Measurements from ENCODE around the gene GNG5.
"Not testable (repeated sequence)": the region's sequence is repeated elsewhere in the genome, so short reads cannot be mapped to it uniquely, and the experiment has no call there.

Gene GNG5

DNA sequence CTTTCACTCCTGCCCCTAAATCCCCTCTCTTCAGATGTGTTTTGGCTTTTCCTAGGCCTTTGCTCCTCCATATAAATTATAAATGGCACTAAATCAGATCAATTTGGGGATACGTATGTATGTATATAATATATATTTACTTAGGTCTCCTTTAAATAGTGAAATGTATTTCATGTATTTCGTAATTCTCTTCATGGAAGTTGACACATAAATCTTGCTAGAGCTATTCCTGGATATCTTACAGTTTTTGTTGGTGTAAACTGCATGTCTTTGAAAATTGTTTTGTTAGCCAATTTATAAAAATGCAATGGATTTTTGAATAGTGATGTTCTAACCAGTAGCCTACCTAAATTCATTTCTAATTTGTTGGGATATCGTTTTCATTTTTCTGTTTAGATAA, 18.3 kb downstream of the GNG5 start:
- DNase-seq (ENCODE audit: low read depth), result no peak

DNA sequence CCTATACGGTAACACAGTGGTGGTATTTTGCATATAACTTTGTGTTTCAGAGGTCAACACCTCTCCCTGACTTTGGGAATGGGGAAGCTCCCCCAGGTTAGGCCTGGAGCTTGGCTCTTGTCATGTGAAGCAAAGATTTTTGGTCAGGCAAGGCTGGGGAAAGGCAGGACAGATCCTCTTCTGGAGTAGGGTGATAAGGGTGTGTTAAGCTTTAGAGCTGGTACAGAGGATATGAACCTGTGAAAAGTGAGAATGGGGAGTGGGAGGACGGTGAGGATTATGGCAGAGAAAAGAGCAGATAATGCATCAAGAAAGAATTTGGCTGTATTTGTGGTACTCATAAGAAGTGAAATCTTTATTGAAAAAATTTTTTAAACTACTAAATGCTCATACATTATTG, 25.1 kb downstream of the GNG5 start:
- no peak for DNase-seq (ENCODE audit: low read depth)

DNA sequence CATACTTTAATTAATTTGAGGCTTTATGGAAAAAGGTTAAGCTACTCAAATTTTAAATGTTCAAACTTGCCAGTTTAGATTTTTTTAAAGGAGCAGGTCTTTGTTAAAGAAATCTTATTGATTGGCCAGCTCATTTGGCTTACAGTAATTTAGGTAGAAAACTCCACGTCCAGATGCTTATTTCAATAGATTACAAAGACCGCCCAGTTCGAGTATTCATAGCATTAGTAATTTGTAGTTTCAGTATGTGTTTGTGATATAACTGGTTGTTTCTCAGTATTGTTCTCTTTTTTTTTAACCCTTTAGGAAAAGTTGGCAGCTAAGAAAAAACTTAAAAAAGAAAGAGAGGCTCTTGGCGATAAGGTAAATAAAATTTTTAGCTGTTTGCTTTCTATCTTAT, 25.7 kb downstream of the GNG5 start:
- DNase-seq (ENCODE audit: low read depth), result no peak

DNA sequence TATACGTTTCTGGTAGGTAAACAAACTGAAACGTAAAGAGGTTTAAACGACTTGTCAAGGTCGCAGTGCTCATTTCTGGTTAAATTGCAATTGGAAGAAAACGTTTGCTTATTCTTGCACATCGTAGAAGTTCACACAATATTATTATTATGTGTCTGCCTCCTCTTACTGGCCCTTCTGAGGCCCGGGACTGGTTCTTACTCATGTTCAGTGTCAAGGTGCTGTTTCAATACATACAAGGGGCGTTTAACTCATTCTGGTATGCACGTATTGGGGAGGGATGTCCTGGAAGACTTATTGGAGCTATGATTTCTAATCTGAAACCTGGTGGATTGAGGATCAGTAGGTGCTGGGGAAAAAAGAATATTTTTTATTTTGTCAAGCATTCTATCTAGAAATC, 26.4 kb downstream of the GNG5 start:
- no peak for DNase-seq (ENCODE audit: low read depth)

DNA sequence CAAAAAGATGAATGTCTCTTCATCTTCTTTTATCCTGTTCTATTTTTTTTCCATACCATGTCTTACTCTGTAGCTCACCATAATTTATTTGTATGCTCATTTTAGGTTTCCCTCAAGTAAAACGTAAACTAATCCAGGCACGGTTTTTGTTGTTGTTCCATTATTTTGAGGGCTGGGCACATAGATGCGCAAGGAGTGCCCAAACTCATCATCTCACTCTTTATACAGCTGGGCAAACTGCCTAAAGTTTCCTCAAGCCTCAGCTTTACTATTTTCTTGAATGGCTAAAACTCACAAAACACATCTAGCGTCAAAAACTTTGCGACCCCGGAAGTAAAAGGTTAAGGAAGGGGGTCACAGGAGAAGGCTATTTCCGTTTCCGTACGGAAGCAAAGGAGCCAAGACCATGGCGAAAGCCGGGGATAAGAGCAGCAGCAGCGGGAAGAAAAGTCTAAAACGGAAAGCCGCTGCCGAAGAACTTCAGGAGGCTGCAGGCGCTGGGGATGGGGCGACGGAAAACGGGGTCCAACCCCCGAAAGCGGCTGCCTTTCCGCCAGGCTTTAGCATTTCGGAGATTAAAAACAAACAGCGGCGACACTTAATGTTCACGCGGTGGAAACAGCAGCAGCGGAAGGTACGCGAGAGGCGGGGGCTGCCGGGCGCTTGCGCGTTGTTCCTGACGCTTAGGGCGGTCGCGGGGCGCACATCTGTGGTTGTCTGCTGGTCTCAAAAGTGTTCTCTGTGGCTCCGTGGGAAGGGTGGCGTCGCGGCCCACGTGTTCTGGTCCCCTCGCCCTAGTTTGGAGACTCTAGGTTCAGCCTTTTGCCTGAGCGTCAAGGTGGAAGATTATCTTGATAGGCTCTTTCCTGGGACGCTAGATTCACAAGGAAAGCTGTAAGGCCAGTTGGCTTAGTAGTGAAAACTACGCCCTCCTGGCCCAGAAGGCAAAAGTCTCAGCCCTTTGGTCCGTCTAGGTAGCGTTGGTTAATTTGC, 27.2 kb downstream of the GNG5 start, which contains the start of gene RPF1:
TSS of gene RPF1 (plus strand) at position 391 of the 993 bp plus-strand sequence. CDS start at position 407, 16 bp downstream.
- peak; percentile 57 for DNase-seq (ENCODE audit: low read depth)

DNA sequence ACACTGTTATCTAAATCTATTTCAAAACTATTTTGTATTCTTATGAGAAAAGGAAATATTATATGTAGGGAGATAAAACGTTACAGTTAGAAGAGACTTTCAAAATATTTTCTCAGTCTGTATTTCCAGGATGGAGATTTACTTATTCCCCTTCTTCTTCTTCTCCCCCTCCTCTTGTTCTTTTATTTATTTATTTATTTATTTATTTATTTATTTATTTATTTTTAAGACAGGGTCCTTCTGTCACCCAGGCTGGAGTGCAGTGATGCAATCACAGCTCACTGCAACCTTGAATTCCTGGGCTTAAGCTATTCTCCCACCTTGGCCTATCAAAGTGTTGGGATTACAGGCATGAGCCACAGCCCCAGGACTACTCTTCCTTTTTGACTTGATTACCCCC, 30.2 kb downstream of the GNG5 start:
- DNase-seq (ENCODE audit: low read depth), result no peak

DNA sequence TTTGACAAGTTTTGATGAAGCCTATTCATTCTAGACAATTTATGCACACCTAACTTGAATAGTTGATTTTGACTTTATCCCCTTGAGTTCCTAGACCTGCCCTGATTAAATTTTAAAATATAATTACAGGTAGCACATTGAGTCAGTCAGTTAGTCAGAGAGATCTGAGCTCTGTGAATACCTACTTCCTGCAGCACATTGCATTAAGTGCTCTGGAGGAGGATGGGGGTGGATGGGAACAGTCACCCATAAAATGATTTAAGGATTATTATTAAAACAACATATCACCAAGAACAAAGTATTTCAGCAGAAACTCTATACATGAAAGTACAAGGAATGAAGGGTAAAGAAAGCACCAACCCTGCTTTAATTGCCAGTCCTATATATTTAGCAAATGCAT, 39.1 kb downstream of the GNG5 start:
- no peak for DNase-seq (ENCODE audit: low read depth)

DNA sequence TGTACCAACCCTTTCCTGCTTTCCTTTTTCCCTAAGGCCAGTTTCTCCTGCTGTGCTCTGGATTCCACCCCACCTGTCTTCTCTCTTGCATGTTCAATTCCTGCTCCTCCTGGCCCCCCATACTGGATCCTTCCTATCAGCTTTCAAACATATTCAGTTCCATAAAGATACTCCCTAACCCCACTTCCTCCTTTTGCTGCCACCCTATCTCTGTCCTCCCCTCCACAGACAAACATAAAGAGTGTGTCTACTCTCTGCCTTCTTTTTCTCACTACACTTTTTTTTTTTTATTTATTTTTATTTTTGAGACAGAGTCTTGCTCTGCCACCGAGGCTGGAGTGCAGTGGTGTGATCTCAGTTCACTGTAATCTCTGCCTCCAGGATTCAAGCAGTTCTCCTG, 44.3 kb downstream of the GNG5 start:
- no peak for DNase-seq (ENCODE audit: low read depth)

DNA sequence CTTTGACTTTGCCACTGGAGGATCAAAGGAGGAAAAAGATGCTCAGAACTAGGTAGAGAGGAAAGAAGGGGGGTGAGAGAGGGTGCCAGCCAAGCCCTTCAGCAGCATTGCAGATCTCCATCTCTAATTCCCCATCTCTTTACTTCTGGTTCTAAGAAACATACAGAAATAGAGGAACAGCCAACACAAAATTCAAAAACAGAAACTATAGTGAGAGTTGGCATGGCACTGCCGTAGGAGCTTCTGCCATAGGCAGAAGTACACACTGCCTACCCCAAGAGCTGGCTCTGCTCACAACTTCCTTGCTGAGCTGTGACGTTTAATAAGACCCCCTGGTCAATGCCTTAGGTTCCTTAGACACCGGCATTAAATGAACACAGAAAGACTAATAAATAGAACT, 53.9 kb downstream of the GNG5 start:
- no peak for DNase-seq (ENCODE audit: low read depth)

DNA sequence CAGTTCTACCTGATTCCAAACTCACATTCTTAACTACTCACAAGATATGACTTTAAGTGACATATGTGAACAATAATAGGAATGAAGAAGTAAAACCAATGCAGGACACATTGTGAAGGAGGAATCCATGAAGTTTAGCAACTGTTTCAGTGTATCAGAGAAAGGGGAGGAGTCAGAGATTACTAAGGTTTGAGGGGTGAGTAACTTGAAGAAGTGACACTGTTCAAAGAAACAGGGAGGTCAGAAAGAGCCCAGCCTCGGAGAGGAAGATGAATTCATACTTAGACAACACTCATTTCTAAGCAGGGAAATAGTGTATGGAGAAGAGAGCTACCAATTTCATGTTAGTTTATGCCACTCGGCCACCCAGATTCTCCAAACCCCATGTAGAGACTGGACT, 55.5 kb downstream of the GNG5 start:
- no peak for DNase-seq (ENCODE audit: low read depth)

DNA sequence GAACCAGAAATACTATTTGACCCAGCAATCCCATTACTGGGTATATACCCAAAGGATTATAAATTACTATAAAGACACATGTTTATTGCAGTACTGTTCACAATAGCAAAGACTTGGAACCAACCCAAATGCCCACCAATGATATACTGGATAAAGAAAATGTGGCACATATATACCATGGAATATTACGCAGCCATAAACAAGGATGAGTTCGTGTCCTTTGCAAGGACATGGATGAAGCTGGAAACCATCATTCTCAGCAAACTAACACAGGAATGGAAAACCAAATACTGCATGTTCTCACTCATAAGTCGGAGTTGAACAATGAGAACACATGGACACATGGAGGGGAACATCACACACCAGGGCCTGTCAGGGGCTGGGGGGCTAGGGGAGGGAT, 57.7 kb downstream of the GNG5 start:
- DNase-seq (ENCODE audit: low read depth), result not testable (repeated sequence)
